DMS 273 treated with DMSO at 0.1 percent for 48 hours (cell line): ENCODE results near the gene RUNX1.

Source experiments
- DNase-seq: peaks from one replicate; lab custom pipeline; 2025; lab: John Stamatoyannopoulos, UW

Gene RUNX1

DNA sequence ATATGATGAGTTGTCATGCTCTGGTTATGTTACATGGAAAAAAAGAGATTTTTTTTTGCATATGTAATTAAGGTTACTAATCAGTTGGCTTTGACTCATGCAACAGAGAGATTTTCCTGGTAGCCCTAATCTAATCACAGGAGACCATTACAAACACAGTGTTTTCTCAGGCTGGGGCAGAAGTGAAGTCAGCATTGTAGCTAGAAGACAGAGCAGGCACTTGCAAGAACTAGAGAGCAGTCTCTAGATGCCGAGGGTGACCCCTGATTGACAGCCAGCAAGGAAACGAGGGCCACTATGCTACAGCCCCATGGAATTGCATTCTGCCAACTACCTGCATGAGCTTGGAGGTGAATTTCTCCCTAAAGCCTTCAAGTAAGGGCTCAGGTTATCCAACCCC lies 151.3 kb downstream of the RUNX1 start:
- DNase-seq = no peak

DNA sequence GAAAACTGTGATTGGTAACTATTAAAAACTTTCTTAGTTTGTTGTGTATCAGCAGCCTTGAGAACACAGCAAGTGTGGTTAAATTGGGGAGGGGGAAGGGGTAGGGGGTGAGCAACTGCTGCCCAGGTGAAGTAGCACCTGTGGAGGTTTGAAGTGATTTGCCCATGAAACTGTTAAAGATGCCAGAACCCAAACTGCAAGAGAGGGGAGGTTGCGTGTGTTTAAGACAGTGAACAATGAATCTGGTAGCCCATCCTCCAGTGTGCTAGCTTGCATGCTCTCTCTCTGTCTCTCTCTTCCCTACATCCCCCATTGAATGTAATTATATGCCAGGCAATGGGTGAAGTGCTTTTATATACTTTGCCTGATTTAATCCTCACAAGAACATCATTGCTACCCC lies 154.7 kb downstream of the RUNX1 start:
- DNase-seq = no peak

DNA sequence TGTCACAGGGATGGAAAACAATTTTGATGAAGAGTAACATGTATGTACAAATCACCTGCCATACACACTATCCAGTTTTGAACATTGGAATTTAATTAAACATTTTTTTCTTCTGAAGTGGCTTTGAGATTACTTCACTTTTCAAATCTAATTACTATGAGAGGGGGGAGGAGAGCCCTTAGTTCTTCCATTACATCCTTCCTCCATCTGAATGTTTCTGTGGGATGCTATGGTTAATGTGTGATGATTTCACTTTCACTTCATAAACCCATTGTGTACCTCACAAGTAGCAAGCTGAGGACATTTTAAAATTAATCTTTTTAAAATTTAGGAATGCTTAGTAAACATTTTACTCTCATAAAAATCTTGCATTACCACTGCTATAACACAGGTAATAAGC lies 156.9 kb downstream of the RUNX1 start:
- DNase-seq = no peak

DNA sequence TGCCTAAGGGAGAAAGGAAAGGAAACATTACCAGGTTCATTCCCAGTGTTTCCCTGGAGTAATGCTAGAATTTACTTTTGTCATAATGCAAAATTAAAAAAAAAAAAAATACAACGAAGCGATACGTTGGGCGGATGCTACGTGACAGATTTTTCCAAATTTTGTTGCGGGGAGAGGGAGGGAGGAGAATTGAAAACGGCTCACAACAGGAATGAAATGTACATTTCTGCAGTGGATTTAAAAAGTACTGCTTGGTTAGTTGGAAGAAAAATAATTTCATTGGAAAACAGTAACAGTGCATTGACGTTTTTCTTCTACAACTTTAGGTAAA lies 157.5 kb downstream of the RUNX1 start:
- no peak for DNase-seq

DNA sequence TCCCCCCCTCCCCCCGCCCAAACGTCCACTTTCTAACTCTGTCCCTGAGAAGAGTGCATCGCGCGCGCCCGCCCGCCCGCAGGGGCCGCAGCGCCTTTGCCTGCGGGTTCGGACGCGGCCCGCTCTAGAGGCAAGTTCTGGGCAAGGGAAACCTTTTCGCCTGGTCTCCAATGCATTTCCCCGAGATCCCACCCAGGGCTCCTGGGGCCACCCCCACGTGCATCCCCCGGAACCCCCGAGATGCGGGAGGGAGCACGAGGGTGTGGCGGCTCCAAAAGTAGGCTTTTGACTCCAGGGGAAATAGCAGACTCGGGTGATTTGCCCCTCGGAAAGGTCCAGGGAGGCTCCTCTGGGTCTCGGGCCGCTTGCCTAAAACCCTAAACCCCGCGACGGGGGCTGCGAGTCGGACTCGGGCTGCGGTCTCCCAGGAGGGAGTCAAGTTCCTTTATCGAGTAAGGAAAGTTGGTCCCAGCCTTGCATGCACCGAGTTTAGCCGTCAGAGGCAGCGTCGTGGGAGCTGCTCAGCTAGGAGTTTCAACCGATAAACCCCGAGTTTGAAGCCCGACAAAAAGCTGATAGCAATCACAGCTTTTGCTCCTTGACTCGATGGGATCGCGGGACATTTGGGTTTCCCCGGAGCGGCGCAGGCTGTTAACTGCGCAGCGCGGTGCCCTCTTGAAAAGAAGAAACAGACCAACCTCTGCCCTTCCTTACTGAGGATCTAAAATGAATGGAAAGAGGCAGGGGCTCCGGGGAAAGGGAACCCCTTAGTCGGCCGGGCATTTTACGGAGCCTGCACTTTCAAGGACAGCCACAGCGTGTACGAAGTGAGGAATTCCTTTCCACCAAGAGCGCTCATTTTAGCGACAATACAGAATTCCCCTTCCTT lies 158.1 kb downstream of the RUNX1 start:
- DNase-seq = no peak

DNA sequence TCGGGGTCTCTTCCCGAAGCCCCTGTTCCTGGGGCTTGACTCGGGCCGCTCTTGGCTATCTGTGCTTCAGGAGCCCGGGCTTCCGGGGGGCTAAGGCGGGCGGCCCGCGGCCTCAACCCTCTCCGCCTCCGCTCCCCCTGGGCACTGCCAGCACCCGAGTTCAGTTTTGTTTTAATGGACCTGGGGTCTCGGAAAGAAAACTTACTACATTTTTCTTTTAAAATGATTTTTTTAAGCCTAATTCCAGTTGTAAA lies 158.7 kb downstream of the RUNX1 start:
- DNase-seq = no peak

DNA sequence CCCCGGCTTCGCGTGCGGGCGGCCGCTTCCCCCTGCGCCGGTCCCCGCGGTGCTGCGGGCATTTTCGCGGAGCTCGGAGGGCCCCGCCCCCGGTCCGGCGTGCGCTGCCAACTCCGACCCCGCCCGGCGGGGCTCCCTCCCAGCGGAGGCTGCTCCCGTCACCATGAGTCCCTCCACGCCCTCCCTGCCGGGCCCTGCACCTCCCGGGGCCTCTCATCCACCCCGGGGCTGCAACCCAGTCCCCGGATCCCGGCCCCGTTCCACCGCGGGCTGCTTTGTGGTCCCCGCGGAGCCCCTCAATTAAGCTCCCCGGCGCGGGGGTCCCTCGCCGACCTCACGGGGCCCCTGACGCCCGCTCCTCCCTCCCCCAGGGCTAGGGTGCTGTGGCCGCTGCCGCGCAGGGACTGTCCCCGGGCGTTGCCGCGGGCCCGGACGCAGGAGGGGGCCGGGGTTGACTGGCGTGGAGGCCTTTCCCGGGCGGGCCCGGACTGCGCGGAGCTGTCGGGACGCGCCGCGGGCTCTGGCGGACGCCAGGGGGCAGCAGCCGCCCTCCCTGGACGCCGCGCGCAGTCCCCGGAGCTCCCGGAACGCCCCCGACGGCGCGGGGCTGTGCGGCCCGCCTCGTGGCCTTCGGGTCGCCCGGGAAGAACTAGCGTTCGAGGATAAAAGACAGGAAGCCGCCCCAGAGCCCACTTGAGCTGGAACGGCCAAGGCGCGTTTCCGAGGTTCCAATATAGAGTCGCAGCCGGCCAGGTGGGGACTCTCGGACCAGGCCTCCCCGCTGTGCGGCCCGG lies 159.2 kb downstream of the RUNX1 start:
- DNase-seq = peak; percentile 17

DNA sequence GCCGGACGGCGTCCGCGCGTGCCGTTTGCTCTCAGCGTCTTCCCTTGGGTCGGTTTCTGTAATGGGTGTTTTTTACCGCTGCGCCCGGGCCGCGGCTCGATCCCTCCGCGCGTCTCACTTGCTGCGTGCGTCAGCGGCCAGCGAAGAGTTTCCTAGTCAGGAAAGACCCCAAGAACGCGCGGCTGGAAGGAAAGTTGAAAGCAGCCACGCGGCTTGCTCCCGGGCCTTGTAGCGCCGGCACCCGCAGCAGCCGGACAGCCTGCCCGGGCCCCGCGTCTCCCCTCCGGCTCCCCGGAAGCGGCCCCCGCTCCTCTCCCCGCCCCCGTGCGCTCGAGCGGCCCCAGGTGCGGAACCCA lies 159.8 kb downstream of the RUNX1 start:
- no peak for DNase-seq

DNA sequence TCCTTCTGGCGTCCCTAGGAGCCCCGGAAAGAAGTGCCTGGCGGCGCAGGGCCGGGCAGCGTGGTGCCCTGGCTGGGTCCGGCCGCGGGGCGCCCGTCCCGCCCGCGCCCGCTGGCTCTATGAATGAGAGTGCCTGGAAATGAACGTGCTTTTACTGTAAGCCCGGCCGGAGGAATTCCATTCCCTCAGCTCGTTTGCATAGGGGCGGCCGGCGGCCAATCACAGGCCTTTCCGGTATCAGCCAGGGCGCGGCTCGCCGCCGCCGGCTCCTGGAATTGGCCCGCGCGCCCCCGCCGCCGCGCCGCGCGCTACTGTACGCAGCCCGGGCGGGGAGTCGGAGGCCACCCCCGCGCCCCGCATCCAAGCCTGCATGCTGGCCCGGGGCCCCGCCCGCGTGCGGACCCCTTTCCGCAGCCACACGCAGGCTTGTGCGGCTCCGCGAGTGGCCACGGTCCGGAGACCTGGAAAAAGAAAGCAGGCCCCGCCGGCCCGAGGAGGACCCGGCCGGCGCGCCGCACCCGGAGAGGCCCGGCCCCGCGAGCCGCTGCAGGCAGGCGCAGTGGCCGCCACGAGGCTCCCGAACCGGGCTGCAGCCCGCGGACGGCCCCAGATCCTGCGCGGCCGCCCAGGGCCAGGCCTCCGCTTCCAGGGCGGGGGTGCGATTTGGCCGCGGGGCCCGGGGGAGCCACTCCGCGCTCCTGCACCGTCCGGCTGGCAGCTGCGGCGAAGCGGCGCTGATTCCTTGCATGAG lies 160.4 kb downstream of the RUNX1 start:
- DNase-seq = peak; percentile 81

DNA sequence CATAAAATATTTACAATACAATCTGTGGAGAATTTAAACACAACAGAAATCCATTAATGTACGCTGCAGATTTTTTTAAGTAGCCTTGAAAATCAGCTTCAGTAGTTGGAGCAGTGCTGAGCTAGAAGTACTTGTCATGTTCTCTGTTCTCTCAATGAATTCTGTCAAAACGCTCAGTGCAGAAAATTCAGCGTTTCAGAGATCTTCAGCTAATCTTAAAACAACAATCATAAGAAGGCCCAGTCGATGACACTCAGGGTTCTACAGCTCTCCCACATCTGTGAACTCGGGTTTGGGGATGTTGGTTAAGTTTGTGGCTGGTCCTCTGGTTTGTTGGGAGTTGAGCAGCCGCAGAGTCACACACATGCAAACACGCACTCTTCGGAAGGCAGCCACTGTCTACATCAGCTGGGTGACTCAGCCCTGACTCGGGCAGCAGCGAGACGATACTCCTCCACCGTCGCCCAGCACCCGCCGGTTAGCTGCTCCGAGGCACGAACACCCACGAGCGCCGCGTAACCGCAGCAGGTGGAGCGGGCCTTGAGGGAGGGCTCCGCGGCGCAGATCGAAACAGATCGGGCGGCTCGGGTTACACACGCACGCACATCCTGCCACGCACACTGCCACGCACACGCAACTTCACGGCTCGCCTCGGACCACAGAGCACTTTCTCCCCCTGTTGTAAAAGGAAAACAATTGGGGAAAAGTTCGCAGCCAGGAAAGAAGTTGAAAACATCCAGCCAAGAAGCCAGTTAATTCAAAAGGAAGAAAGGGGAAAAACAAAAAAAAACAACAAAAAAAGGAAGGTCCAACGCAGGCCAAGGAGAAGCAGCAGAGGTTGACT lies 161.2 kb downstream of the RUNX1 start:
- DNase-seq = peak; percentile 15

DNA sequence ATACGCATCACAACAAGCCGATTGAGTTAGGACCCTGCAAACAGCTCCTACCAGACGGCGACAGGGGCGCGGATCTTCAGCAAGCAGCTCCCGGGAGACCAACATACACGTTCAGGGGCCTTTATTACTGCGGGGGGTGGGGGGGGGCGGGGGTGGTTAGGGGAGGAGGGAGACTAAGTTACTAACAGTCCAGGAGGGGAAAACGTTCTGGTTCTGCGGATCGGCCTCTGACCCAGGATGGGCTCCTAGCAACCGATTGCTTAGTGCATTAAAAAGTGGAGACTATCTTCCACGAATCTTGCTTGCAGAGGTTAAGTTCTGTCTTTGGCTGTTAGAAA lies 162.0 kb downstream of the RUNX1 start:
- DNase-seq = no peak

DNA sequence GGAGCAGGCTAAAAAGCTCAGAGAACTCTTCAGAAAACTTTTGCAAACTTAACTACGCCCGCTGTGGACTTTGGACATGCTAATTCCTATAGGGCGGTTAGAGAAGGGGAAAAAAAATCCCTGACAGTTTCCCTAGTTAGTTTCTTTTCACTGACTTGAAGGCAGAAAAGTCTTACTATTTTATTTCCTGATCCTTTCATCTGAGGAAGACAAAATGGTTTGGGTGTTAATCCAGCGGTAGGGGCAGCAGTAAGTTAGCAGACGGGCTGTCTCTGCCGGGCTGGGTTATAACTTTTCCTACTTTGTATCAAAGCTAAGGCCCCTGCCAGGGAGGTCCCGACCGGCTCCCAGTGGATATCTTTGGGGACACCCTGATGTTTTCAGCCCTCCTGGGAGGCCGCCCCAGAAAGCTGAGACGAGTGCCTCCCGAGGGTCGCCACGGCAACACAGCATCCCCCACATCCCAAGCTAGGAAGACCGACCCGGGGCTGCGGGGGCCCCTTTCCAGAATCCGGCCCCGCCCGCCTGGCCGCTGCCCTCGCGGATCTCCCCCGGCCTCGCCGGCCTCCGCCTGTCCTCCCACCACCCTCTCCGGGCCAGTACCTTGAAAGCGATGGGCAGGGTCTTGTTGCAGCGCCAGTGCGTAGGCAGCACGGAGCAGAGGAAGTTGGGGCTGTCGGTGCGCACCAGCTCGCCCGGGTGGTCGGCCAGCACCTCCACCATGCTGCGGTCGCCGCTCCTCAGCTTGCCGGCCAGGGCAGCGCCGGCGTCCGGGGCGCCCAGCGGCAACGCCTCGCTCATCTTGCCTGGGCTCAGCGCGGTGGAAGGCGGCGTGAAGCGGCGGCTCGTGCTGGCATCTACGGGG lies 162.6 kb downstream of the RUNX1 start:
- no peak for DNase-seq

DNA sequence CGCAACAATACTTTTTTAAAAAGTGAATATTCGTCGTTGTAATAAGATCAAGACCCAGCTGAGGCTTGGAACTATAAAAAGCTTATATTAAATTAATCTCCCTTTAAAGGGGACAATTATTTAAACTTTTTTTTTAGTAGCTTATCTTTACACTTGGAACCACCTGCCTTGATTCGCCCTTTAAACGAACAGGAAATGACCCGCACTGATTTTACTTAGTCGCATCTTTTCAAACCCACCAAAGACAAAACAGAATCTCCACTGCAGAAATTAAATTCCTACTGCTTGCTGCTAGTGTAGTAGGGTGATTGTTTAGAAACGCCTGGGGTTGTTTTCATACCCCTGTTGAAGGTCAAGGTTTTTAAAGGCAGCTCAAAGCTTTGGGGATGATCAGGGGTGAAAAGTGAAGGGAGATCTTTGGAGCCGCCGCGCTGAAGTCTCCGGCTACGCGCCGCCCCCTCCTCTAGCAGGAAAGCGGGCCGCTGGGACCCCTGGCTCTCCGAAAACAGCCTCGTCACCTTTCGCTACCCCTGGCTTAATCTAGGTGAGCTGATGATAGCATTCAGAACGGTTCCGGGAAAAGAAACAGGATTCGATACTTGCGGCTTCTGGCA lies 163.4 kb downstream of the RUNX1 start:
- DNase-seq = no peak

DNA sequence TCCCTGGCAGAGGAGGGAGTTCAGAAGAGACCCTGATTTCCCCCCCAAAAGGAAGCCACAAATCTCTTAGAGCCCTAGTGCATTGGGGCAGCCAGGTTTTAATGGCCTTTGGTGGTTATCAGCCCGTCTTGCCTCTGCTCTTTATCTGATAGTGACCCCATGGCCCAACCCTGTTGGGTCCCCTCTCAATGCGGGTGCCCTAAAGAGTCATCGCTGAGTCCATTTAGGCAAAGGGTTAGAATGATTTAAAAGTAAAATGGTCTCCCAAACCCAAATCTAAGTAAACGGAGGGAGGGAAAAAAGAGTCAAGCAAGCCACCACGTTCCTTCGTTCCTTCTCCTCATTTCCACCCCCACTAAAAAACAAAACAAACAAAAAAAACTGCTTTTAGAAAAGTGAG lies 164.0 kb downstream of the RUNX1 start:
- DNase-seq = no peak

DNA sequence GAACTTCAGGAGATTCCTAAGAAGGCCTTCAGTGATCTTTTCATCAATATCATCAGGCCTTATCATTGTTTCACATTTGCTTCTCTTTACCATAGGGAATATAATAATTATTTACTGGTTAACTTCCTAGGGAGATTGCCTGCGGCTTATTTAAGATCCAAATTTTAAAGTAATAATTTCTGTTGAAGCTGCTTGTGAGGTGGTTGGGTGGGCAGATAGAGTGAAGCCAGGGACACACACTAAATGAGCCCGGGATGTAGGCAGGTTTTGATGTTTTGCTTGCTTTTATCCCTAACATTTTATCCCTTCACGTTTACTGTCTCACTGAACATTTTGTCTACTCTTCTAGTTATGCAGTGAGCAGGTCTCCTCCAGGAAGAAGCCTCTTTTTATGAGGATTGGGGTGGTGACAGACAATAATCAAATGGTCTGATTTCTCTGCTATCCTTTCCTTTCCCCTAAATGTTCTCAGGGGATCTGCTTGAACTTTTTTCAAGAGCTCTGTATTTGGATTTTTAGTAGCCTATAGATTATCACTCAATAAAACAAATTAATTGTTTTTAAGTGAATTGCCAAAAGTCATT lies 164.7 kb downstream of the RUNX1 start:
- DNase-seq = no peak

DNA sequence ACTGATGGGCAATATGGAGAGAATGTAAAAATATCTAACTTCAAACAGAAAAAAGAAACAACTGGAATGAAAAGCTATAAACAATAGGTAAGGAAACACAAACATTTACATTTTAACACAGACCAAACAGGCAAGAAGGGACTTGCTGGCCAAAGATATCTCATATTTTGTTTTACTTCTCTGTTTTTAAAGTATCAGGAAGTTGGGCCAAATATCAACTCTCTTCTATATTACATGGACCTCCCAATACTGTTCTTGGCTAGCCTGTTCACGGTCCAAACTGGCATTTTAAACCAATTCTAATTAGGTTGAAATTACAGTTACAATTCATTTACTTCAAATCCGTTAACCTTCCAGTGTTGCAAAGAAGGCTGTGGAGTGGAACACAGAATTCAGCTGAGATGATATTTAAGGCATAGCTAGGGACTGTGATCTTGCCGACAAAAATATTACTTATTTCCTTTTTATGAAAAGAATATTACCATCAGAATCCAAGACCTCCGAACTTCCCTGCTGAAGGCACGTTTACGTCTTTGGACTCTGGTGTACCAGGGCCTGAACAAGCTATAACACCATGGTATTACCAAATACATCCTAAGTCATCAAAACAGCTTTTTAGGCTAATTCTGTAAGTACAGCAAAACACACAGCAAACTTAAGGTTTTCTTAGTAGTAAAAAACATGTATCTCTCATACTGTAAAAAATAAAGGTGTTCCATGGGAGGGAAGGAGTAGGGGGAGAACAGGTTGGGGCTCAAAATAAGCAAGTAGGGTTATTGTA lies 165.4 kb downstream of the RUNX1 start:
- DNase-seq = no peak

DNA sequence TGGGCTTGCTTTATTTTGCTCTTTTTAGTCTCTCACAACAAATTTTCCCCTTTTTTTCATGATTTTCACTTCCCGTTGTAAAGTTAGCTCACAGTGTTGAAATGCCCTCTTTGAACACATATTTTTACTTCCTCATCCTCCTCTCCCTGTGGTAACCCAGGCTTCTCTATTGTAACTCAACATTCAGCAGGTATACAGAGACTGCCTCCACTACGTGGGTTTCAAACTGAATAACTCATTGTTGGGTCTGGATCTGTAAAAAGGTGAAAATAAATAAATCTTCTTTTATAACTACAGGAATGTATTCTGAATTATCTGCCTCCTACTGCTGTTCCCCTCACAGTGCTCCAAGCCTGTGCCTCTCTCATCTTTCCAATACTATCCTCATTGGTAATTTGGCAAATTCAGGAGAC lies 166.4 kb downstream of the RUNX1 start:
- DNase-seq = no peak

DNA sequence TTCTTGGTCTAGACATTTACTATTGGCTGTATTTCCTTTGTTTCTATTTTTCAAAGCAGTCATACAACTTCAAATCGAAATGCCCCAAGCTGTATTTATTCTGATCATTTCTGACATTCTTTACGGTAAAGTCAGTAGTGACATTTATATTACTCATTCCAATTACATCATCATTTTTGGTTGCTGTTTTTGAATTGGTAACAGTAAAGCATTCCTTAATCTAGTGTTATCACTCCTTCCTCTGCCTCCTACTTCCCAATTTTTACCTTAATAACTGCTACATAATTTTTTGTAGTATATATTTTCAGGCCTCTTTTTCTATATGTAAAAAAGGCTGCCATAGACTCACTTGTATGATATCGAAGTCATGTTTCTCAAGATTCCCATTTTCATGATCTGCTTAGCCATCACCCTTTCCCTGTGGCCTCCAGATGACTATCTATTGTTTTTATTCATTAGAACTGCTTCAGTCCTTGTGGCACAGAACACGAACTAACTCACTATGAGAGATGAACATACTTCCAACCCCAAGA lies 167.2 kb downstream of the RUNX1 start:
- DNase-seq = no peak

DNA sequence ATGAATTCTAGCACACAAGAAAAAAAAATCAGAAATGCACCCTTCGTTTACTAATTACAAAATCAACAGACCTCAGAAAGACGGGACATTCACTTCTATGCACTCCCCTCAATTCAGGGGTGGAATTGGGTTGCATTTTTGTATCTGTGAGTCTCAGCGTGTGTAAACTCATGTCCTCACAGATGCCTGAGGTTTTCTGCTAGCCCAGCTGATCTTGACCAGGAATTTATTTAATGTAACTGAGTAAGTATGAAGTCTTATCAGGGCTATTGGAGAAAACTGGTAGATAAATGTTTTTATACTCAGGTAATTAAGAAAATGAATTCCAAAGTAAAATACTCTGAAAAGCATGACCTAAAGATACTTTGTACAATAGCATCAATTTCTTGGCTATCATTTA lies 167.7 kb downstream of the RUNX1 start:
- DNase-seq = no peak
